ENCODE results near the gene ADGRL3. TPM values are rescaled to one million over a fixed set of nuclear protein-coding genes. Genes with fewer than 3 reads are reported as not detected.

The ADGRL3 gene
- total and polyA plus RNA-seq, 4 donors = 0.07 to 1.7 (median 0.82) TPM

GRCh38 chr4:61959087-61959486, 759.0 kb downstream of the ADGRL3 start:
- Histone ChIP-seq H3K9ac (ENCODE audit: low read depth in 1 of 2, low read length in 2 of 2) (no peak overlapping the region), H3K9me3 (ENCODE audit: control insufficient read depth in 4 of 4, low read length in 3 of 4) (no peaks in the 10 kb centered on the region), H3K36me3 (ENCODE audit: control insufficient read depth in 4 of 4, insufficient read depth in 3 of 4, low read depth in 1 of 4, low read length in 3 of 4) (no peaks in the 10 kb centered on the region), H3K27me3 (ENCODE audit: control insufficient read depth in 4 of 4, insufficient read depth in 4 of 4, low read length in 3 of 4) (no peaks in the 10 kb centered on the region), H3K4me3 (ENCODE audit: low read depth in 1 of 3, low read length in 3 of 3) (no peak overlapping the region), H3K27ac (ENCODE audit: low read depth in 1 of 2, low read length in 2 of 2) (no peak overlapping the region), H3K4me1 (ENCODE audit: control insufficient read depth in 4 of 4, insufficient read depth in 4 of 4, low read length in 3 of 4) (no peaks in the 10 kb centered on the region)
- 95% methylated on average over 1 of the region's 1 CpG for WGBS
- no peak for DNase-seq (ENCODE audit: low spot score)
- TF ChIP-seq HNF4A (conservative IDR thresholded peaks at IDR 0.05) (no peak), RXRA (IDR thresholded peaks at IDR 0.05) (no peak), NR2F2 (IDR thresholded peaks at IDR 0.05) (no peak), ZBTB33 (IDR thresholded peaks at IDR 0.05) (no peak), FOXA1 (IDR thresholded peaks at IDR 0.05) (no peak), JUND (IDR thresholded peaks at IDR 0.05) (no peak), MAX (IDR thresholded peaks at IDR 0.05) (no peak), FOXA2 (IDR thresholded peaks at IDR 0.05) (no peak), HNF4G (IDR thresholded peaks at IDR 0.05) (no peak), RAD21 (IDR thresholded peaks at IDR 0.05) (no peak), SP1 (IDR thresholded peaks at IDR 0.05) (no peak), TAF1 (conservative IDR thresholded peaks at IDR 0.05) (no peak), EGR1 (IDR thresholded peaks at IDR 0.05; ENCODE audit: low read depth in 2 of 2) (no peak)

GRCh38 chr4:61984260-61984909, 784.3 kb downstream of the ADGRL3 start:
- Histone ChIP-seq H3K9ac (ENCODE audit: low read depth in 1 of 2, low read length in 2 of 2) (no peak overlapping the region), H3K27me3 (ENCODE audit: control insufficient read depth in 4 of 4, insufficient read depth in 4 of 4, low read length in 3 of 4) (no peaks in the 10 kb centered on the region), H3K4me3 (ENCODE audit: low read depth in 1 of 3, low read length in 3 of 3) (no peak overlapping the region), H3K4me1 (ENCODE audit: control insufficient read depth in 4 of 4, insufficient read depth in 4 of 4, low read length in 3 of 4) (no peaks in the 10 kb centered on the region), H3K36me3 (ENCODE audit: control insufficient read depth in 4 of 4, insufficient read depth in 3 of 4, low read depth in 1 of 4, low read length in 3 of 4) (no peaks in the 10 kb centered on the region), H3K9me3 (ENCODE audit: control insufficient read depth in 4 of 4, low read length in 3 of 4) (no peaks in the 10 kb centered on the region), H3K27ac (ENCODE audit: low read depth in 1 of 2, low read length in 2 of 2) (no peak overlapping the region)
- 74% methylated on average over 4 of the region's 4 CpGs for WGBS
- TF ChIP-seq TAF1 (conservative IDR thresholded peaks at IDR 0.05) (no peak), HNF4A (conservative IDR thresholded peaks at IDR 0.05) (no peak), RAD21 (IDR thresholded peaks at IDR 0.05) (no peak)
- no peak for DNase-seq (ENCODE audit: low spot score)

GRCh38 chr4:61985426-61985825, 785.3 kb downstream of the ADGRL3 start:
- Histone ChIP-seq H3K27me3 (ENCODE audit: control insufficient read depth in 4 of 4, insufficient read depth in 4 of 4, low read length in 3 of 4) (no peaks in the 10 kb centered on the region), H3K9ac (ENCODE audit: low read depth in 1 of 2, low read length in 2 of 2) (no peak overlapping the region), H3K4me3 (ENCODE audit: low read depth in 1 of 3, low read length in 3 of 3) (no peak overlapping the region), H3K27ac (ENCODE audit: low read depth in 1 of 2, low read length in 2 of 2) (no peak overlapping the region), H3K4me1 (ENCODE audit: control insufficient read depth in 4 of 4, insufficient read depth in 4 of 4, low read length in 3 of 4) (no peaks in the 10 kb centered on the region), H3K36me3 (ENCODE audit: control insufficient read depth in 4 of 4, insufficient read depth in 3 of 4, low read depth in 1 of 4, low read length in 3 of 4) (no peaks in the 10 kb centered on the region), H3K9me3 (ENCODE audit: control insufficient read depth in 4 of 4, low read length in 3 of 4) (no peaks in the 10 kb centered on the region)
- TF ChIP-seq MAX (IDR thresholded peaks at IDR 0.05) (no peak), JUND (IDR thresholded peaks at IDR 0.05) (no peak), HNF4A (conservative IDR thresholded peaks at IDR 0.05) (no peak), NR2F2 (IDR thresholded peaks at IDR 0.05) (no peak), RXRA (IDR thresholded peaks at IDR 0.05) (no peak), GABPA (IDR thresholded peaks at IDR 0.05 in 1 of 2, conservative IDR thresholded peaks at IDR 0.05 in 1 of 2) (no peak), YY1 (IDR thresholded peaks at IDR 0.05) (no peak), EGR1 (IDR thresholded peaks at IDR 0.05; ENCODE audit: low read depth in 2 of 2) (no peak), CTCF (IDR thresholded peaks at IDR 0.05; ENCODE audit: low read depth, low read length, missing input control) (no peak), REST (IDR thresholded peaks at IDR 0.05) (no peak), ZBTB33 (IDR thresholded peaks at IDR 0.05) (no peak), RAD21 (IDR thresholded peaks at IDR 0.05) (no peak)
- 83% methylated on average over 4 of the region's 4 CpGs for WGBS
- no peak for DNase-seq (ENCODE audit: low spot score)

All from liver (tissue), 9 donors.